Naive thymus-derived CD8-positive, alpha-beta T cell (primary cell): ENCODE data around the gene NPAS3. TPM values are rescaled to one million over a fixed set of nuclear protein-coding genes. Genes with fewer than 3 reads are reported as not detected.

Source experiments
- ATAC-seq, 2 donors: fragments of 150-1000 bp; cut with Tn5 transposase in 1 of 2; sonication (Bioruptor Pico), chemical (Tn5 transposase) in 1 of 2; 1 replicate in 1 of 2; 2 replicates in 1 of 2; pipeline ENCODE4 v1.10.0; 2021; ENCODE audit warnings: mild to moderate bottlenecking in 2 of 2, moderate library complexity in 2 of 2
- POLR2A ChIA-PET: fragments of 350-600 bp; sonication (Branson Sonifier 250); formaldehyde crosslinking; loops from one replicate; lab custom pipeline; 2021; ENCODE audit warnings: antibody characterized with exemption; lab: Charles Lee
- DNase-seq, 10 donors: peaks; one replicate each; pipeline versions ENCODE4 v3.0.0 to v3.0.0-alpha.2; 2020 to 2022
- H3K27ac Mint-ChIP-seq, 10 donors: one replicate each; pipeline ENCODE4 v1.8.0; 2020 to 2022; ENCODE audit warnings: mild to moderate bottlenecking in 10 of 10, mixed read lengths in 10 of 10, moderate library complexity in 4 of 10, inconsistent platforms in 1 of 10
- H3K27me3 Mint-ChIP-seq, 5 donors: one replicate each; pipeline ENCODE4 v1.8.0; 2021 to 2022; ENCODE audit warnings: mixed read lengths in 5 of 5
- H3K36me3 Mint-ChIP-seq, 3 donors: one replicate each; pipeline ENCODE4 v1.8.0; 2020 to 2022; ENCODE audit warnings: mixed read lengths in 3 of 3, mild to moderate bottlenecking in 2 of 3, inconsistent platforms in 1 of 3
- H3K4me1 Mint-ChIP-seq, 4 donors: one replicate each; pipeline ENCODE4 v1.8.0; 2021 to 2022; ENCODE audit warnings: mixed read lengths in 4 of 4
- H3K4me3 Mint-ChIP-seq, 10 donors: one replicate each; pipeline ENCODE4 v1.8.0; 2020 to 2022; ENCODE audit warnings: mild to moderate bottlenecking in 10 of 10, mixed read lengths in 10 of 10, moderate library complexity in 6 of 10, inconsistent platforms in 1 of 10
- H3K9me3 Mint-ChIP-seq, 9 donors: one replicate each; pipeline ENCODE4 v1.8.0; 2020 to 2022; ENCODE audit warnings: mixed read lengths in 9 of 9, mild to moderate bottlenecking in 3 of 9, inconsistent platforms in 1 of 9, moderate library complexity in 1 of 9
- polyA plus RNA-seq, 3 donors: library from polyadenylated mRNA; unstranded; fragments of 300-500 nt; fragmentation: Illumina TruSeq; gene quantifications; one replicate each; pipeline ENCODE4 v1.2.3, GENCODE V29; 2021
- total RNA-seq, 8 experiments: library from RNA in 2 of 8; stranded (reverse) in 2 of 8; gene quantifications; one replicate each; pipeline ENCODE4 v1.2.3 and lab custom pipeline; 2021 to 2026

Gene NPAS3
- total and polyA plus RNA-seq, 5 experiments from 2014 or later = not detected

- POLR2A ChIA-PET = no interaction called here
- Mint-ChIP-seq H3K27me3 (no peaks in the 10 kb centered on the region), H3K4me3 (no peak overlapping the region), H3K27ac (no peak overlapping the region), H3K4me1 (no peaks in the 10 kb centered on the region), H3K36me3 (no peaks in the 10 kb centered on the region), H3K9me3 (peaks cover 0 to 2% (median 0%) of the 10 kb centered on the region in 9 donors)
- DNase-seq (no peak), ATAC-seq (no peak)
Measured at GRCh38 chr14:33444136-33444535, 505.5 kb downstream of the NPAS3 start.

- no peaks in the 10 kb centered on the region for H3K27me3 Mint-ChIP-seq
- H3K4me1 Mint-ChIP-seq = peaks cover 0 to 6% (median 4%) of the 10 kb centered on the region in 4 donors
- no peak overlapping the region for H3K27ac Mint-ChIP-seq
- DNase-seq (no peak), ATAC-seq (no peak)
- no peak overlapping the region for H3K4me3 Mint-ChIP-seq
- H3K9me3 Mint-ChIP-seq = no peaks in the 10 kb centered on the region
- POLR2A ChIA-PET = no interaction called here
- H3K36me3 Mint-ChIP-seq = no peaks in the 10 kb centered on the region
Measured at GRCh38 chr14:33449268-33449667, 510.6 kb downstream of the NPAS3 start.

- H3K27me3 Mint-ChIP-seq = no peaks in the 10 kb centered on the region
- H3K36me3 Mint-ChIP-seq = no peaks in the 10 kb centered on the region
- no peaks in the 10 kb centered on the region for H3K9me3 Mint-ChIP-seq
- ATAC-seq = no peak
- no peak overlapping the region for H3K4me3 Mint-ChIP-seq
- peaks cover 0 to 11% (median 6%) of the 10 kb centered on the region in 4 donors for H3K4me1 Mint-ChIP-seq
- H3K27ac Mint-ChIP-seq = no peak overlapping the region
- POLR2A ChIA-PET = no interaction called here
- no peak for DNase-seq
Measured at GRCh38 chr14:33449703-33450395, 511.2 kb downstream of the NPAS3 start.

GRCh38 chr14:33450416-33450815 lies 511.7 kb downstream of the NPAS3 start:
- Mint-ChIP-seq H3K36me3 (no peaks in the 10 kb centered on the region), H3K4me1 (peaks cover 0 to 11% (median 6%) of the 10 kb centered on the region in 4 donors), H3K9me3 (no peaks in the 10 kb centered on the region), H3K27me3 (no peaks in the 10 kb centered on the region), H3K27ac (no peak overlapping the region), H3K4me3 (no peak overlapping the region)
- ATAC-seq = no peak
- DNase-seq = no peak
- POLR2A ChIA-PET = no interaction called here

GRCh38 chr14:33451211-33451610 lies 512.5 kb downstream of the NPAS3 start:
- Mint-ChIP-seq H3K9me3 (no peaks in the 10 kb centered on the region), H3K4me1 (peaks cover 0 to 11% (median 6%) of the 10 kb centered on the region in 4 donors), H3K27ac (no peak overlapping the region), H3K27me3 (no peaks in the 10 kb centered on the region), H3K36me3 (no peaks in the 10 kb centered on the region), H3K4me3 (no peak overlapping the region)
- DNase-seq = no peak
- POLR2A ChIA-PET = no interaction called here
- no peak for ATAC-seq

GRCh38 chr14:33452995-33453394 lies 514.3 kb downstream of the NPAS3 start:
- POLR2A ChIA-PET = no interaction called here
- Mint-ChIP-seq H3K4me1 (peaks cover 0 to 11% (median 6%) of the 10 kb centered on the region in 4 donors), H3K27me3 (no peaks in the 10 kb centered on the region), H3K27ac (no peak overlapping the region), H3K36me3 (no peaks in the 10 kb centered on the region), H3K9me3 (no peaks in the 10 kb centered on the region), H3K4me3 (no peak overlapping the region)
- ATAC-seq (no peak), DNase-seq (no peak)

GRCh38 chr14:33454022-33454595 lies 515.4 kb downstream of the NPAS3 start:
- Mint-ChIP-seq H3K9me3 (no peaks in the 10 kb centered on the region), H3K27ac (no peak overlapping the region), H3K36me3 (no peaks in the 10 kb centered on the region), H3K4me1 (peaks cover 0 to 11% (median 6%) of the 10 kb centered on the region in 4 donors), H3K4me3 (no peak overlapping the region), H3K27me3 (no peaks in the 10 kb centered on the region)
- DNase-seq (no peak), ATAC-seq (no peak)
- POLR2A ChIA-PET = no interaction called here

GRCh38 chr14:33454707-33455106 lies 516.0 kb downstream of the NPAS3 start:
- Mint-ChIP-seq H3K27me3 (no peaks in the 10 kb centered on the region), H3K4me3 (no peak overlapping the region), H3K36me3 (no peaks in the 10 kb centered on the region), H3K4me1 (peaks cover 0 to 11% (median 6%) of the 10 kb centered on the region in 4 donors), H3K9me3 (no peaks in the 10 kb centered on the region), H3K27ac (no peak overlapping the region)
- DNase-seq (no peak), ATAC-seq (no peak)
- POLR2A ChIA-PET = no interaction called here

- H3K4me3 Mint-ChIP-seq = no peak overlapping the region
- no peak overlapping the region for H3K27ac Mint-ChIP-seq
- peaks cover 0 to 11% (median 6%) of the 10 kb centered on the region in 4 donors for H3K4me1 Mint-ChIP-seq
- ATAC-seq = no peak
- H3K36me3 Mint-ChIP-seq = no peaks in the 10 kb centered on the region
- H3K9me3 Mint-ChIP-seq = no peaks in the 10 kb centered on the region
- POLR2A ChIA-PET = no interaction called here
- DNase-seq = no peak
- H3K27me3 Mint-ChIP-seq = no peaks in the 10 kb centered on the region
Measured at GRCh38 chr14:33455654-33456345, 517.1 kb downstream of the NPAS3 start.

- H3K27ac Mint-ChIP-seq = no peak overlapping the region
- peaks cover 0 to 11% (median 6%) of the 10 kb centered on the region in 4 donors for H3K4me1 Mint-ChIP-seq
Measured at GRCh38 chr14:33457021-33457420, 518.3 kb downstream of the NPAS3 start.

GRCh38 chr14:33457617-33458016 lies 518.9 kb downstream of the NPAS3 start:
- no peaks in the 10 kb centered on the region for H3K9me3 Mint-ChIP-seq
- H3K4me1 Mint-ChIP-seq = peaks cover 0 to 11% (median 6%) of the 10 kb centered on the region in 4 donors
- no peak for DNase-seq
- no peak overlapping the region for H3K27ac Mint-ChIP-seq
- ATAC-seq = no peak
- no peaks in the 10 kb centered on the region for H3K27me3 Mint-ChIP-seq
- POLR2A ChIA-PET = no interaction called here
- H3K36me3 Mint-ChIP-seq = no peaks in the 10 kb centered on the region
- no peak overlapping the region for H3K4me3 Mint-ChIP-seq

More at GRCh38 chr14:33457021-33457420, 518.3 kb downstream of the NPAS3 start:
- POLR2A ChIA-PET = no interaction called here
- Mint-ChIP-seq H3K9me3 (no peaks in the 10 kb centered on the region), H3K27me3 (no peaks in the 10 kb centered on the region), H3K4me3 (no peak overlapping the region), H3K36me3 (no peaks in the 10 kb centered on the region)
- DNase-seq (no peak), ATAC-seq (no peak)

GRCh38 chr14:33460164-33460563 lies 521.5 kb downstream of the NPAS3 start:
- DNase-seq (no peak), ATAC-seq (no peak)
- H3K4me1 Mint-ChIP-seq = no peaks in the 10 kb centered on the region
- peaks cover 0 to 4% (median 0%) of the 10 kb centered on the region in 5 donors for H3K27me3 Mint-ChIP-seq
- no peak overlapping the region for H3K27ac Mint-ChIP-seq
- no peaks in the 10 kb centered on the region for H3K36me3 Mint-ChIP-seq
- H3K9me3 Mint-ChIP-seq = no peaks in the 10 kb centered on the region
- no peak overlapping the region for H3K4me3 Mint-ChIP-seq
- POLR2A ChIA-PET = no interaction called here

- Mint-ChIP-seq H3K9me3 (no peaks in the 10 kb centered on the region), H3K4me3 (no peak overlapping the region), H3K36me3 (no peaks in the 10 kb centered on the region), H3K27me3 (peaks cover 0 to 4% (median 0%) of the 10 kb centered on the region in 5 donors), H3K4me1 (no peaks in the 10 kb centered on the region), H3K27ac (no peak overlapping the region)
- POLR2A ChIA-PET = no interaction called here
- DNase-seq = no peak
- ATAC-seq = no peak
Measured at GRCh38 chr14:33461036-33461435, 522.4 kb downstream of the NPAS3 start.
